ENCODE data around the gene TBC1D17. TPM values are rescaled to one million over a fixed set of nuclear protein-coding genes. Genes with fewer than 3 reads are reported as not detected.

Gene TBC1D17
- total and polyA plus RNA-seq, 9 donors = 23.1 to 77.5 (median 49.8) TPM

GRCh38 chr19:49831592-49831991 lies 45.9 kb upstream of the TBC1D17 start:
- no peaks in the 10 kb centered on the region for H3K36me3 ChIP-seq
- intact Hi-C loops (cut with DNase I) = no loop called here
- TF ChIP-seq POLR2A (IDR thresholded peaks at IDR 0.05) = no peak
- TF ChIP-seq CTCF (IDR thresholded peaks at IDR 0.05) = no peak
- no peak for TF ChIP-seq EP300 (IDR thresholded peaks at IDR 0.05)
- no peak overlapping the region for H3K27ac ChIP-seq
- no peaks in the 10 kb centered on the region for H3K9me3 ChIP-seq
- H3K4me3 ChIP-seq = no peak overlapping the region
- no peak for DNase-seq
- H3K4me1 ChIP-seq (ENCODE audit: insufficient read depth) = no peaks in the 10 kb centered on the region
- 93 to 97% (median 97%) methylated on average over 8 of the region's 8 CpGs for WGBS, 3 donors
- no peaks in the 10 kb centered on the region for H3K27me3 ChIP-seq

GRCh38 chr19:49832556-49832955 lies 44.9 kb upstream of the TBC1D17 start:
- intact Hi-C loops (cut with DNase I) = no loop called here
- Histone ChIP-seq H3K4me3 (no peak overlapping the region), H3K9me3 (no peaks in the 10 kb centered on the region), H3K4me1 (ENCODE audit: insufficient read depth) (no peaks in the 10 kb centered on the region), H3K27ac (no peak overlapping the region), H3K36me3 (no peaks in the 10 kb centered on the region), H3K27me3 (no peaks in the 10 kb centered on the region)
- no peak for TF ChIP-seq CTCF (IDR thresholded peaks at IDR 0.05)
- TF ChIP-seq EP300 (IDR thresholded peaks at IDR 0.05) = no peak
- no peak for TF ChIP-seq POLR2A (IDR thresholded peaks at IDR 0.05)
- 48 to 59% (median 58%) methylated on average over 9 of the region's 9 CpGs for WGBS, 3 donors
- no peak for DNase-seq

GRCh38 chr19:49833599-49833998 lies 43.9 kb upstream of the TBC1D17 start:
- no peaks in the 10 kb centered on the region for H3K36me3 ChIP-seq
- no peaks in the 10 kb centered on the region for H3K27me3 ChIP-seq
- H3K27ac ChIP-seq = no peak overlapping the region
- DNase-seq = no peak
- no peaks in the 10 kb centered on the region for H3K4me1 ChIP-seq (ENCODE audit: insufficient read depth)
- no peak overlapping the region for H3K4me3 ChIP-seq
- H3K9me3 ChIP-seq = no peaks in the 10 kb centered on the region
- WGBS, 3 donors = 84 to 91% (median 86%) methylated on average over 7 of the region's 7 CpGs
- intact Hi-C loops (cut with DNase I) = no loop called here
- TF ChIP-seq EP300 (IDR thresholded peaks at IDR 0.05) = no peak
- TF ChIP-seq POLR2A (IDR thresholded peaks at IDR 0.05) = no peak
- no peak for TF ChIP-seq CTCF (IDR thresholded peaks at IDR 0.05)

- Histone ChIP-seq H3K27ac (no peak overlapping the region), H3K27me3 (no peaks in the 10 kb centered on the region), H3K9me3 (no peaks in the 10 kb centered on the region), H3K4me1 (ENCODE audit: insufficient read depth) (no peaks in the 10 kb centered on the region), H3K4me3 (no peak overlapping the region), H3K36me3 (no peaks in the 10 kb centered on the region)
- intact Hi-C loops (cut with DNase I) = no loop called here
- peak in 1 of 5 donors; percentile 36 for DNase-seq
- no peak for TF ChIP-seq POLR2A (IDR thresholded peaks at IDR 0.05)
- TF ChIP-seq CTCF (IDR thresholded peaks at IDR 0.05) = no peak
- no peak for TF ChIP-seq EP300 (IDR thresholded peaks at IDR 0.05)
- WGBS, 3 donors = 90 to 94% (median 91%) methylated on average over 11 to 12 of the region's 12 CpGs
These were observed 41.9 kb upstream of the TBC1D17 start for GRCh38 chr19:49835562-49835961.
